Erythroblast (primary cell): Measurements from ENCODE around the gene CA10.

Experiments used
- GATA1 ChIP-seq: IDR thresholded peaks from 2 replicates; pipeline ENCODE4 v1.6.1; 2011; ENCODE audit warnings: low read depth, mild to moderate bottlenecking, control low read depth, low read length, moderate library complexity
- POLR2A ChIP-seq: IDR thresholded peaks from 2 replicates; pipeline ENCODE4 v1.6.1; 2011; ENCODE audit warnings: mild to moderate bottlenecking, low read length

DNA sequence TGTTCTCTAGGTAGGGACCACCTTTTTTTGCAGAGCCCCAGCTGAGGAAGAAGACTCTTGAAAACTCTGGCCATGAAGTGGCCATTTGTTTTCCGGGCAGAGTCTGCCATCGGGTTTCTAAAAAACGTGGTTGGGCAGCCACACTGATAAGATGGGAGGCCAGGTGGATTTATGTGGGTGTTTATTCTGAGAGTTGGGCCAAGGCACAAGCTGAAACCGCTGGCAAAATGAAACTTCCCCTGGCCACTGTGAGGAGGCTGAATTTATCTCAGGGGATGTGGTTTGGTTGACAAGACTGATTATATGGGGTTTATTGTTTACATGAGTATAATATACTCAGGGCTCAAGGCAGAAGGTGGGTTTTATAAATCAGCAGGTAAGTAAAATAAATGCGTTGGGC lies 476.4 kb downstream of the CA10 start:
- TF ChIP-seq POLR2A (no peak), GATA1 (no peak)
